K562 (cell line): ENCODE data around the gene KIR2DL4.
"Not testable (repeated sequence)": the region's sequence is repeated elsewhere in the genome, so short reads cannot be mapped to it uniquely, and the experiment has no call there.

Experiments used
- ATF3 ChIP-seq, 2 experiments: fragments of 450-650 bp in 1 of 2; sonication (generic) in 1 of 2; formaldehyde crosslinking in 1 of 2; IDR thresholded peaks in 1 of 2; conservative IDR thresholded peaks in 1 of 2; 2 replicates each; pipeline versions ENCODE4 v1.6.1 to v1.8.1; 2016 to 2023; ENCODE audit warnings: mild to moderate bottlenecking in 2 of 2, moderate library complexity in 2 of 2, inconsistent platforms in 1 of 2, missing genetic modification reagents in 1 of 2
- CTCF ChIP-seq, 3 experiments: IDR thresholded peaks in 2 of 3; conservative IDR thresholded peaks in 1 of 3; 2 replicates each; pipeline ENCODE4 v1.5.1; 2011 to 2012; ENCODE audit warnings: low read length in 3 of 3, mild to moderate bottlenecking in 3 of 3, control low read depth in 2 of 3, improper control_type of control experiment in 1 of 3, inconsistent platforms in 1 of 3, low read depth in 1 of 3, mixed read lengths in 1 of 3, moderate library complexity in 1 of 3; ENCODE audit not compliant: insufficient read depth in 2 of 3
- ELK1 ChIP-seq: sonication (generic); formaldehyde crosslinking; IDR thresholded peaks from 2 replicates; pipeline ENCODE4 v1.8.1; 2022; ENCODE audit warnings: missing genetic modification reagents
- HOMEZ ChIP-seq: fragments of 250-450 bp; sonication (Bioruptor Pico); IDR thresholded peaks from 2 replicates; pipeline ENCODE4 v1.4.0; 2020; ENCODE audit warnings: mild to moderate bottlenecking, moderate library complexity
- MYBL2 ChIP-seq, 2 experiments: fragments of 450-650 bp in 1 of 2; sonication (generic) in 1 of 2; formaldehyde crosslinking in 1 of 2; IDR thresholded peaks; 2 replicates each; pipeline versions ENCODE4 v1.6.1 to v1.8.1; 2017 to 2022; ENCODE audit warnings: borderline replicate concordance in 1 of 2, inconsistent platforms in 1 of 2, low read depth in 1 of 2, mild to moderate bottlenecking in 1 of 2, missing genetic modification reagents in 1 of 2, moderate library complexity in 1 of 2
- NR3C1 ChIP-seq: sonication (generic); formaldehyde crosslinking; IDR thresholded peaks from 2 replicates; pipeline ENCODE4 v1.8.1; 2022; ENCODE audit warnings: missing genetic modification reagents
- PURB ChIP-seq: sonication (generic); formaldehyde crosslinking; IDR thresholded peaks from 2 replicates; pipeline ENCODE4 v1.9.0; 2021; ENCODE audit warnings: low read depth, mild to moderate bottlenecking, missing genetic modification reagents

DNA sequence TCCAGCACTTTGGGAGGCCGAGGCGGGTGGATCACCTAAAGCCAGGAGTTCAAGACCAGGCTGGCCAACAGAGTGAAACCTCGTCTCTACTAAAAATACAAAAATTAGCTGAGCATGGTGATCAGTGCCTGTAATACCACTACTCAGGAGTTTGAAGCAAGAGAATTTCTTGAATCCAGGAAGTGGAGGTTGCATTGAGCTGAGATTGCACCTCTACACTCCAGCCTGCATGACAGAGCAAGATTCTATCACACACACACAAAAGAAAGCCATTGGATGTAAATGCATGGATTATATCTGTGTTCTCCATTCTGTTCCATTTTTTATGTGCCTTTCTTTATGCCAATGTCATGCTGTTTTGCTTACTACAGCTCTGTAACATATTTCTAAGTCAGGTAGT is 55.1 kb downstream of the KIR2DL4 start:
- TF ChIP-seq CTCF (IDR thresholded peaks at IDR 0.05 in 2 of 3, conservative IDR thresholded peaks at IDR 0.05 in 1 of 3; ENCODE audit: insufficient read depth in 2 of 3, low read depth in 1 of 3, low read length in 3 of 3); PURB; ELK1 (CRISPR knock-in tag); HOMEZ (CRISPR knock-in tag); NR3C1 (CRISPR knock-in tag); MYBL2 (IDR thresholded peaks at IDR 0.05; ENCODE audit: low read depth); MYBL2 (CRISPR knock-in tag; IDR thresholded peaks at IDR 0.05; ENCODE audit: borderline replicate concordance); ATF3 (IDR thresholded peaks at IDR 0.05); ATF3 (CRISPR knock-in tag; conservative IDR thresholded peaks at IDR 0.05): not testable (repeated sequence)
